HepG2 (cell line): Measurements from ENCODE around the gene FAAH2. TPM values are rescaled to one million over a fixed set of nuclear protein-coding genes. Genes with fewer than 3 reads are reported as not detected.

ENCODE experiments used
- ATAC-seq: fragments of 200-7000 bp; cut with Tn5 transposase; 3 replicates; pipeline ENCODE4 v1.9.1; 2020; ENCODE audit warnings: mild to moderate bottlenecking, moderate library complexity
- BruUV-seq: library from RNA; stranded (reverse); fragments of 400-500 nt; replicated peaks from 2 replicates; lab custom pipeline; 2021; lab: Mats Ljungman, UMichigan
- CTCF ChIA-PET: fragments of 300-600 bp; formaldehyde crosslinking; extraction: SDS; loops from one replicate; lab custom pipeline; 2021; ENCODE audit warnings: low total read pairs, inconsistent platforms, low intra/inter-chr PET ratio; lab: Yijun Ruan, JAX
- POLR2A ChIA-PET: fragments of 350-600 bp; sonication (Branson Sonifier 250); formaldehyde crosslinking; loops from one replicate; lab custom pipeline; 2020; ENCODE audit warnings: antibody characterized with exemption, inconsistent platforms; lab: Yijun Ruan, JAX
- DNase-seq: peaks from one replicate; pipeline ENCODE4 v3.0.0-alpha.2; 2015; ENCODE audit warnings: low spot score
- FAIRE-seq: peaks from 3 replicates; lab custom pipeline; 2011; peaks lifted over from hg19 to GRCh38; lab: Jason Lieb, UNC
- H2AFZ ChIP-seq: one replicate; pipeline ENCODE4 v1.6.1; 2011; ENCODE audit warnings: low read length, inconsistent platforms
- H3K27ac ChIP-seq: fragments of 300-600 bp; 3 replicates; pipeline ENCODE4 v1.8.0; 2011; ENCODE audit warnings: mixed run types, mild to moderate bottlenecking, mixed read lengths, low read length, inconsistent platforms; ENCODE audit not compliant: insufficient read depth; ENCODE audit errors: extremely low read length
- H3K27me3 ChIP-seq, 2 experiments: fragments of 200-600 bp in 1 of 2; 2 replicates in 1 of 2; 3 replicates in 1 of 2; pipeline versions ENCODE4 v1.6.0 to v1.8.0; 2011; ENCODE audit warnings: low read length in 2 of 2, mild to moderate bottlenecking in 2 of 2, moderate library complexity in 2 of 2, inconsistent platforms in 1 of 2; ENCODE audit not compliant: insufficient read depth in 2 of 2, control insufficient read depth in 1 of 2
- H3K36me3 ChIP-seq, 2 experiments: fragments of 200-600 bp in 1 of 2; replicated peaks in 1 of 2; 2 replicates in 1 of 2; 3 replicates in 1 of 2; pipeline versions ENCODE4 v1.5.1 to v1.8.0; 2011; ENCODE audit warnings: low read length in 2 of 2, inconsistent platforms in 1 of 2; ENCODE audit not compliant: insufficient read depth in 2 of 2, control insufficient read depth in 1 of 2
- H3K4me1 ChIP-seq: 2 replicates; pipeline ENCODE4 v1.5.1; 2012; ENCODE audit warnings: low read length, inconsistent platforms; ENCODE audit not compliant: insufficient read depth
- H3K4me2 ChIP-seq: 2 replicates; pipeline ENCODE4 v1.6.0; 2011; ENCODE audit warnings: low read depth, low read length, inconsistent platforms
- H3K4me3 ChIP-seq, 3 experiments: fragments of 200-600 bp in 1 of 3; sonication (generic), shearing (Covaris generic) in 1 of 3; replicated peaks in 1 of 3; 2 replicates each; pipeline ENCODE4 v1.5.1; 2011 to 2016; ENCODE audit warnings: low read length in 3 of 3, inconsistent platforms in 2 of 3, low read depth in 2 of 3, mild to moderate bottlenecking in 2 of 3, control low read depth in 1 of 3, mixed read lengths in 1 of 3; ENCODE audit not compliant: insufficient read depth in 1 of 3
- H3K79me2 ChIP-seq: one replicate; pipeline ENCODE4 v1.6.1; 2011; ENCODE audit warnings: low read length, inconsistent platforms; ENCODE audit not compliant: insufficient read depth
- H3K9ac ChIP-seq: 2 replicates; pipeline ENCODE4 v1.6.0; 2011; ENCODE audit warnings: mild to moderate bottlenecking, low read depth, low read length, inconsistent platforms; ENCODE audit not compliant: insufficient read depth
- H3K9me3 ChIP-seq: 2 replicates; pipeline ENCODE4 v1.5.1; 2012; ENCODE audit warnings: mild to moderate bottlenecking, low read length
- H4K20me1 ChIP-seq: 2 replicates; pipeline ENCODE4 v1.6.0; 2011; ENCODE audit warnings: inconsistent platforms, mild to moderate bottlenecking, low read length, moderate library complexity; ENCODE audit not compliant: insufficient read depth
- AKNA ChIP-seq: sonication (generic); formaldehyde crosslinking; IDR thresholded peaks from 2 replicates; pipeline ENCODE4 v1.4.0; 2020; ENCODE audit warnings: missing genetic modification reagents, borderline replicate concordance
- PPARG ChIP-seq: conservative IDR thresholded peaks from 2 replicates; pipeline ENCODE4 v1.6.1; 2016; ENCODE audit warnings: missing biosample characterization, missing genetic modification reagents
- REST ChIP-seq, 2 experiments: IDR thresholded peaks; 2 replicates each; pipeline ENCODE4 v1.6.1; 2011 to 2012; ENCODE audit warnings: low read length in 2 of 2, borderline replicate concordance in 1 of 2, low read depth in 1 of 2, mild to moderate bottlenecking in 1 of 2, moderate library complexity in 1 of 2
- ZNF503 ChIP-seq: sonication (generic); formaldehyde crosslinking; IDR thresholded peaks from 2 replicates; pipeline ENCODE4 v1.4.0; 2020; ENCODE audit warnings: missing genetic modification reagents
- WGBS: methylation state at CpG from one replicate; pipeline ENCODE4 v1.1.6; 2017; ENCODE audit warnings: low lambda C conversion rate; 5-methylcytosine and 5-hydroxymethylcytosine counted together
- in situ Hi-C: cut with HindIII; loops from 2 replicates; pipeline ENCODE4 v1.10.0; 2017; ENCODE audit warnings: low pct_unique_long_range_greater_than_20kb; ENCODE audit not compliant: extremely low pct_ligation_motif_present
- intact Hi-C: fragments of 100-400 bp; cut with micrococcal nuclease; formaldehyde crosslinking; loops from one replicate; pipeline ENCODE4 v1.10.0; 2022; ENCODE audit not compliant: unreplicated experiment
- polyA plus RNA-seq, 8 experiments: library from polyadenylated mRNA; depleted of rRNA in 3 of 8; stranded (reverse) in 7 of 8; unstranded in 1 of 8; fragments of >200 nt; fragmentation: Illumina TruSeq in 4 of 8; extraction: Trizol in 4 of 8; gene quantifications; 2 replicates each; pipeline versions ENCODE4 v1.2.1 to v1.2.3, GENCODE V29; 2011 to 2016; ENCODE audit warnings: low read depth in 4 of 8, missing spikeins in 1 of 8, mixed read lengths in 1 of 8; ENCODE audit not compliant: insufficient read depth in 1 of 8
- total RNA-seq, 5 experiments: library from RNA; depleted of rRNA; stranded (reverse); fragments of >200 nt; fragmentation: Illumina TruSeq; extraction: Trizol; gene quantifications; 2 replicates each; pipeline ENCODE4 v1.2.3, GENCODE V29; 2016; ENCODE audit warnings: low read depth in 1 of 5
- TF ChIP-seq, protein P1 (sequence below): IDR thresholded peaks from 2 replicates; pipeline ENCODE4 v1.6.1; 2016; ENCODE audit warnings: low read depth
- TF ChIP-seq, protein P2 (sequence below): sonication (generic); formaldehyde crosslinking; IDR thresholded peaks from 2 replicates; pipeline ENCODE4 v1.5.1; 2020; ENCODE audit warnings: missing genetic modification reagents, mild to moderate bottlenecking, borderline replicate concordance

FAAH2 gene
- total and polyA plus RNA-seq, 2 of the 13 experiments (the other 11 are each of a cell fraction or from before 2014, with no cell fraction given), result 1.6 to 3.3 TPM

DNA sequence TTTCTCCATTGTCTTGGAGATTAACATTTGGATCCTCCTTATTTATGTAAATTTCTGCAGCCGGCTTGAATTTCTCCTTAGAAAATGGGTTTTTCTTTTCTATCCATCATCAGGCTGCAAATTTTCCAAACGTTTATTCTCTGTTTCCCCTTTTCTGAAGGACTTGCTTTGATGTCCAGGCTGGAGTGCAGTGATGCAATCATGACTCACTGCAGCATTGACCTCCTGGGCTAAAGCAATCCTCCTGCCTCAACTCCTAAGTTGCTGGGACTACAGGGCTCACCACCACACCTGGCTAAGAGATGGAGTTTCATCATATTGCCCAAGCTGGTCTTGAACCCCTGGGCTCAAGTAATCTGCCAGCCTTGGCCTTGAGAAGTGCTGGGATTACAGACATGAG lies 161.3 kb downstream of the FAAH2 start (continued):
- TF ChIP-seq, protein P1, sequence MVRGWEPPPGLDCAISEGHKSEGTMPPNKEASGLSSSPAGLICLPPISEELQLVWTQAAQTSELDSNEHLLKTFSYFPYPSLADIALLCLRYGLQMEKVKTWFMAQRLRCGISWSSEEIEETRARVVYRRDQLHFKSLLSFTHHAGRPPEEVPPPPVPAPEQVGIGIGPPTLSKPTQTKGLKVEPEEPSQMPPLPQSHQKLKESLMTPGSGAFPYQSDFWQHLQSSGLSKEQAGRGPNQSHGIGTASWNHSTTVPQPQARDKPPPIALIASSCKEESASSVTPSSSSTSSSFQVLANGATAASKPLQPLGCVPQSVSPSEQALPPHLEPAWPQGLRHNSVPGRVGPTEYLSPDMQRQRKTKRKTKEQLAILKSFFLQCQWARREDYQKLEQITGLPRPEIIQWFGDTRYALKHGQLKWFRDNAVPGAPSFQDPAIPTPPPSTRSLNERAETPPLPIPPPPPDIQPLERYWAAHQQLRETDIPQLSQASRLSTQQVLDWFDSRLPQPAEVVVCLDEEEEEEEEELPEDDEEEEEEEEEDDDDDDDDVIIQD (CRISPR knock-in tag), result no peak
- TF ChIP-seq, protein P2, sequence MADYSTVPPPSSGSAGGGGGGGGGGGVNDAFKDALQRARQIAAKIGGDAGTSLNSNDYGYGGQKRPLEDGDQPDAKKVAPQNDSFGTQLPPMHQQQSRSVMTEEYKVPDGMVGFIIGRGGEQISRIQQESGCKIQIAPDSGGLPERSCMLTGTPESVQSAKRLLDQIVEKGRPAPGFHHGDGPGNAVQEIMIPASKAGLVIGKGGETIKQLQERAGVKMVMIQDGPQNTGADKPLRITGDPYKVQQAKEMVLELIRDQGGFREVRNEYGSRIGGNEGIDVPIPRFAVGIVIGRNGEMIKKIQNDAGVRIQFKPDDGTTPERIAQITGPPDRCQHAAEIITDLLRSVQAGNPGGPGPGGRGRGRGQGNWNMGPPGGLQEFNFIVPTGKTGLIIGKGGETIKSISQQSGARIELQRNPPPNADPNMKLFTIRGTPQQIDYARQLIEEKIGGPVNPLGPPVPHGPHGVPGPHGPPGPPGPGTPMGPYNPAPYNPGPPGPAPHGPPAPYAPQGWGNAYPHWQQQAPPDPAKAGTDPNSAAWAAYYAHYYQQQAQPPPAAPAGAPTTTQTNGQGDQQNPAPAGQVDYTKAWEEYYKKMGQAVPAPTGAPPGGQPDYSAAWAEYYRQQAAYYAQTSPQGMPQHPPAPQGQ, result no peak

- Histone ChIP-seq H2AFZ (no peak overlapping the region), H3K27ac (no peak overlapping the region), H3K36me3 (no peaks in the 10 kb centered on the region), H3K4me2 (no peak overlapping the region), H3K79me2 (no peaks in the 10 kb centered on the region), H4K20me1 (no peaks in the 10 kb centered on the region), H3K27me3 (no peaks in the 10 kb centered on the region), H3K4me1 (no peaks in the 10 kb centered on the region), H3K4me3 (no peak overlapping the region), H3K9ac (no peak overlapping the region), H3K9me3 (no peaks in the 10 kb centered on the region)
- in situ Hi-C loops (loop anchor here (10.0 kb wide), 1 partner anchor 167 kb away; the partner anchor contains the start of gene FAAH2), intact Hi-C loops (loop anchor here (5.0 kb wide), 1 partner anchor 649 kb away; no protein-coding TSS in a partner anchor)
- 50% methylated on average over 3 of the region's 3 CpGs for WGBS
- BruUV-seq, result no TSS peak
- POLR2A ChIA-PET, result no interaction called here
- no peak for DNase-seq
- ATAC-seq, result no peak
- FAIRE-seq, result no peak
- CTCF ChIA-PET, result no interaction called here
- TF ChIP-seq AKNA (CRISPR knock-in tag) (no peak), ZNF503 (CRISPR knock-in tag) (no peak), REST (IDR thresholded peaks at IDR 0.05; ENCODE audit: borderline replicate concordance in 1 of 2, low read depth in 1 of 2, low read length in 2 of 2) (no peak), PPARG (CRISPR knock-in tag) (no peak)
Measured at GRCh38 chrX:57451426-57452020, 165.0 kb downstream of the FAAH2 start.
